HG03135 (cell line): Measurements from ENCODE around the gene CHRM3.
A peak's percentile ranks its signal among the peaks of the same experiment; 100 is the strongest.

ENCODE experiments used
- ATAC-seq: cut with Tn5 transposase; IDR thresholded peaks from one replicate; pipeline ENCODE4 v1.9.1; 2021; ENCODE audit warnings: mild to moderate bottlenecking, moderate library complexity; ENCODE audit not compliant: unreplicated experiment

Gene CHRM3

GRCh38 chr1:239394107-239394506 is 7.7 kb downstream of the CHRM3 start:
- ATAC-seq: no peak

- no peak for ATAC-seq
Measured at GRCh38 chr1:239413916-239414315, 27.5 kb downstream of the CHRM3 start.

- no peak for ATAC-seq
Measured at GRCh38 chr1:239417221-239417620, 30.9 kb downstream of the CHRM3 start.

- peak; percentile 66 for ATAC-seq
Measured at GRCh38 chr1:239417986-239418640, 31.7 kb downstream of the CHRM3 start.

GRCh38 chr1:239418681-239419080 is 32.3 kb downstream of the CHRM3 start:
- no peak for ATAC-seq

- ATAC-seq: no peak
Measured at GRCh38 chr1:239421811-239422210, 35.4 kb downstream of the CHRM3 start.

GRCh38 chr1:239422818-239423217 is 36.5 kb downstream of the CHRM3 start:
- no peak for ATAC-seq

- ATAC-seq: no peak
Measured at GRCh38 chr1:239426821-239427475, 40.6 kb downstream of the CHRM3 start.

- ATAC-seq: no peak
Measured at GRCh38 chr1:239427712-239428111, 41.3 kb downstream of the CHRM3 start.

- no peak for ATAC-seq
Measured at GRCh38 chr1:239428120-239428710, 41.8 kb downstream of the CHRM3 start.

GRCh38 chr1:239429163-239429562 is 42.8 kb downstream of the CHRM3 start:
- no peak for ATAC-seq

- no peak for ATAC-seq
Measured at GRCh38 chr1:239432255-239432654, 45.9 kb downstream of the CHRM3 start.

GRCh38 chr1:239434181-239434580 is 47.8 kb downstream of the CHRM3 start:
- no peak for ATAC-seq
